Activated gamma-delta T cell (primary cell): ENCODE results near the gene TMC5.

Source experiments
- DNase-seq: peaks from one replicate; lab custom pipeline; 2025; lab: John Stamatoyannopoulos, UW

The TMC5 gene

GRCh38 chr16:19506965-19507364, 89.3 kb downstream of the TMC5 start:
- DNase-seq = no peak

GRCh38 chr16:19507867-19508266, 90.2 kb downstream of the TMC5 start:
- no peak for DNase-seq

GRCh38 chr16:19512297-19512696, 94.6 kb downstream of the TMC5 start:
- DNase-seq = no peak

DNA sequence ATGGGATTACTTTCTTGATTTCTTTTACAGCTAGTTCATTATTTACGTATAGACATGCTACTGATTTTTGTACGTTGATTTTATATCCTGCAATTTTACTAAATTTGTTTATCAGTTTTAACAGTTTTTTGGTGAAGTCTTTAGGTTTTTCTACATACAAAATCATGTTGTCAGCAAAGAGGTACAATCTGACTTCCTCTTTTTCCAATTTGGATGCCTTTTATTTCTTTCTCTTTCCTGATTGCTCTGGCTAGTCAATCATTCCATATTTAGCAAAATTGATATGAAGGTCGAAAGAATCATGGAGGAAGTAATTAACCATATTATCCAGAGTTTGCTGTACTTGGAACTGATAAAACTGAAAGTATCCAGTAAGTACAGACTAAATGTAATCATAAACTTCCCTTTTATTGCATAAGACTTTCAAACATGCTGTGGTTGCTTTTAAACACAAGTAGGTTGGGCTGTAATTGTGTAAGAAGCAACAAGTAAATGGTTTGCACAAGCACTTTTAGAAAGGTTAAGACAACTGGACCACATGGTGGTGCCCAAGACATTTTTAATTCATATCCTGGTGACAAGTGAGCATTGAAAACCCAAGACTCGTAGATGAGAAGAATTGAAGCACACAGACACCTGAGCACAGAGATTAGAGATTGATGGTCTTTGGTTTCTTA, 95.8 kb downstream of the TMC5 start:
- DNase-seq = no peak

GRCh38 chr16:19515757-19516156, 98.1 kb downstream of the TMC5 start:
- DNase-seq = no peak

- DNase-seq = no peak
Measured at GRCh38 chr16:19517424-19518089, 99.9 kb downstream of the TMC5 start.

DNA sequence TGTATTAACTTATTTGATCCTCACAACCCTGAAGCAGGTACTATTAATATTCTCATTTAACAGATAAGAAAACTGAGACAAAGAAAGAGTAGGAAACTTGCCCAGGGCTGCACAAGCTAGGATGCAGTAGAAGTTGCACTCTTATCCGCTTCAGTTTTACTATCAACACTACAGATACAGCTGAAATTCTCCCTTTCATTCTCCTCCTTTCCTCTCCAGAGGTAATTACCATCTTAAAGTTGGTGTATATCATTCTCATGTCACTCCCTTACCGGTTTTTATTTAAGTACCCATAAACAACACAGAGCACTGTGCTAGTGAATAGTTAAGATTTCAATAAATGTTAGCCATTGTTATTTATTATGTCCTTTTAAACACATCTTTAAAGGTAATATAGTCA, 100.7 kb downstream of the TMC5 start:
- DNase-seq = no peak

DNA sequence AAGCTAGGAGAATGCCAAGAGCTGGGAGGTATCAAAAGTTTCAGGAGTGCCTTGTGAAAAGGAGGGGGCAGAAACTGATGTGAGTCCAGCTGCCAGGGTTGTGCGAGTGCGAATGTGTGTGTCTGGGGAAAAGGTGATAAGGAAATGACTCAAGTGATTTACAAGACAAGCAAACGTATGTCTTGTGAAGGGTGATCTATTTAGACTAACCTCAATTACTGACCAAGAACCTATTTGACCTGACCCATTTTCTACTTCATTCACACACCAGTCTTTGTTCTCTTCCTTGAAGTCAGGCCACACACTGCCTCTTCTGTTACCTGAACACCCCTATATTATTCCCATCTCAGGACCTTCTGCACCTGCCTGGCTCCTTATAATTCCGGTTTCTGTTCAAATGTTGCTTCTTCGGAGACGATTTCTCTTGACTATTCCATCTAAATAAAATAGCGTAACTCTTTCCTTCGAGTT, 103.2 kb downstream of the TMC5 start:
- DNase-seq = no peak

DNA sequence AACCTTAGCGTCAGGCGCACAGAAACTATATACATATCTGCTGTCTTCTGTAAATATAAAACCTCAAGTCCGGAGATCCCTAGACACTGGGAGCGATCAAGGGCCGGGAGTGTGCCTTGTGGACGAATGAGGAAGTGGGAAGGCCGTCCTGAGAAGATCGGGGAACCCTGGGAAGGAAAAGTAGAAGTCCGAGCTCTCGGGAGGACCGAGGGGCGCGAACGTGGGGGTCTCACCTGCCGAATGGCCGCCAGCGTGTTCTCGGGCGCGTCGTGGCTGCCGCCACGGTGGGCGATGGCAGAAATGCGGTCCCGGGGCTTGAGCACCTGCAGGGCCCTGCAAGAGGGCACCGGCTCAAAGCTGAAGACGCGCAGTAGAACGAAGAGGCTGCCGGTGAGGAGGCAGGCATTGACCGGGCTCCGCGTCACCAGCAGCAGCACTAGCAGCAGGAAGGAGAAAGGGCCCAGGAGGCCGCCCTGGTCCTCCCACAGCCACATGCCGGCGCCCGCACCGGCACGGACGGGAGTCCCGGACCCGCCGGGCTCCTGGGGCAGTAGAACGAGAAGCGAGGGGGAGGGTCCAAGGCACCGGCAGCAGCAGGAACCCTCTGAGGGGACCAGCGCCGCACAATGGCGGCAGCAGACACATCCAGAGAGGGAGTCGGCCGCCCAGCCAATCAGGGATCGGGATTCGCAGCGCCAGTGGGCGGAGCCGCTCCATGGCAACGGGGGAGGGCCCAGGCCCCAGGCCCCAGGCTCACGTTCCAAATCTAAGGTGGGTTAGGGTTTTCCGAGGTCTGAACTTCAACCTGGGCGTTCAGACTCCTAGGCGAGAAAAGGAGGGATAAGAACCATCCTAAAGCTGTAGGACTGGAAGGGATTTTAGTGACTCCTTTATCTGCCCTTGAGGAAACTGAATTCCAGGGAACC, 104.1 kb downstream of the TMC5 start, which contains the start of gene GDE1:
Gene GDE1, minus strand, starts transcription at position 628 of the 926 bp plus-strand sequence. Its CDS starts 134 bp downstream, at position 494.
- DNase-seq = peak; percentile 83

GRCh38 chr16:19522397-19522732, 104.7 kb downstream of the TMC5 start:
- DNase-seq = no peak

DNA sequence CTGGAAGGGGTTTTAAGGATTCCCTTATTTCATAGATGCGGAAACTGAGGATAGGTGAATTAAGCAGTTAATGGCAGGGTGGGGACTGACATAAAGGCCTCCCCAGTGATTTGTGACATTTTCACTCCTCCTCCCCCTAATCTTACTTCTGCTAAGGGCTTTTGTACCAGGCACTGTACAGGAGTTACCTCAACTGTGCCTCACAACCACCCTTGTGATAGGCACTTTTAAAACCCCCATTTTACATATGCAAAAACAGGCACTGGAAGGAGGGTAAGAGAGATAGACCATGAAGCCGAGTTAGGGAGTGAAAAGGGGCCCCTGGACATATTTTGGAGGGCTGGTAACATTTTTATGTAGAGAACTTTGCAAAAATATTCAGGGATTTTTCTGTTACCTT, 105.1 kb downstream of the TMC5 start:
- DNase-seq = no peak

DNA sequence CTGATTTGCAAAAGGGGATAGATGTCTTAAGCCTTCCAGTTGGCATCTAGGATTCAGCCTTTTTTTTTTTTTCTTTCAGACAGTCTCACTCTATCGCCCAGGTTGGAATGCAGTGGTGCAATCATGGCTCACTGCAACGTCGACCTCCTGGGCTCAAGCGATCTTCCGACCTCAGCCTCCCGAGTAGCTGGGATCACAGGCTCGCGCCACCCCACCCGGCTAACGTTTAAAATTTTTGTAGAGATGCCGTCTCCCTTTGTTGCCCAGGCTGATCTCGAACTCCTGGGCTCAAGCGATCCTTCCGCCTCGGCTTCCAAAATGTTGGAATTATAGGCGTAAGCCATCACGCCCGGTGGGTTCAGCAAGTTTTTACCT, 105.5 kb downstream of the TMC5 start:
- DNase-seq = no peak

- DNase-seq = peak; percentile 85
Measured at GRCh38 chr16:19523559-19524355, 106.1 kb downstream of the TMC5 start, which contains the start of gene CCP110. CCP110 (plus strand) TSS chr16:19523942; CDS start chr16:19527882, 3,940 bp downstream.

DNA sequence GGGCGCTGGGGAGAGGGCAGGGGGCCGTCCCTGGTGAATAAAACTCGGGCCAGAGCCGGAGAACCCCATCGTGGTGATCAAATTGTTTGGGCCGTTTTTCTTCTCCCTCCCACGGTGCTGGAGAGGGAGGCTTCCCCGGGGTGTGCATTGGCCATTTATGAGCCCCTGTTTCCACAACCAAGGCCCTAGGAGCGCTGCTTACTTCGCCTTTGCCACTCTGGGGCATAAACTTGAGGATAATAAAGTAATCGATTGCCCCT, 106.6 kb downstream of the TMC5 start:
- no peak for DNase-seq

DNA sequence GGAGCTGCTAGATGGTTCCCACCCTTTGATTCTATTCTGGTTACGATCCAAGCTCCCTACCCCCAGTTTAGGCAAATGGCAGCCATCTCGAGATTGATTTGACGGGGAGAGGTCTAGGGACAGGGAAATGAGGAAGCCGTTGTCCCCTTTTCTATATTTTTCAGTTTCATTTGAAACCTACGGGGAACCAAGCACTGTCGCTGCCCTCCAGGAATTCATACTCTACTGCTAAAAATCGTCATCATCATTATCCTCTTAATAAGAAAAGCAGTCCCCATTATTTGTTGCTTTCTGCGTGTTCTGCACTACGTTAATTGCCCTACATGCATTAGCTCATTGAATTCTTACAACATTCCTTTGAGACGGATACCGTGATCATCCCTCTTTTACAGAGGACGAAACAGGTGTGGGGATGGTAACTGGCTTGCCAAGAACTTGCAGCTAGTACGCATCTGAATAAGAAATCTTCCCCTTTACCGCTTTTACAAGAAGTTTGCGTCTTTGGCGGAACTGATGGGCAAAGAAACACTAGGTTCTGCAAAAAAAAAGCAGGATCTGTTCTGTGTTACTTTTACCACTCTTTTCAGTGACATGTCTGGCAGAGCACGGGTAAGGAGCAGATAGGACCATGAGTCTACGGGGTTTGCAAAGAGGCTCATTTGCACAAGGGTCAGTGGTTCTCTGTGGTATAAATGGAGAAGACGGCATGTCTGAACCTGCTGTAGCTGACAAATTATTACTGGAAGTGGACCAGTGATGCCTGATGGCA, 107.1 kb downstream of the TMC5 start:
- DNase-seq = no peak

DNA sequence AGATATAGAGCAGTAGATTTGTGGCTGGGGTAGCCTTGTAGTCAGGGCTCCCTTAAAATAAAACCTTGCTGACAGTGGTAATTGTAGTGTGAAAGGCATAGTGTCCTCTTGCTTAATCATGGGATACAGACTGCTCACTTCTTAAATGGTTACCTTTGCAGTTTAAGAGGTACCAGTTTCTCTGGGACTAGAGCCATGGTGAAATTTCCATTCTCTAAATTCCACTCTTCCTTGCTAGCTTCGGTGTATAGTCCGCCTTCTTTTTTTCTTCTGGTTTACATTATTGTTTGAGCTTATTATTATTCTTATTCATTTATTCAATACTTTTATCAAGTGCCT, 107.7 kb downstream of the TMC5 start:
- DNase-seq = no peak

- no peak for DNase-seq
Measured at GRCh38 chr16:19527161-19527560, 109.5 kb downstream of the TMC5 start.

DNA sequence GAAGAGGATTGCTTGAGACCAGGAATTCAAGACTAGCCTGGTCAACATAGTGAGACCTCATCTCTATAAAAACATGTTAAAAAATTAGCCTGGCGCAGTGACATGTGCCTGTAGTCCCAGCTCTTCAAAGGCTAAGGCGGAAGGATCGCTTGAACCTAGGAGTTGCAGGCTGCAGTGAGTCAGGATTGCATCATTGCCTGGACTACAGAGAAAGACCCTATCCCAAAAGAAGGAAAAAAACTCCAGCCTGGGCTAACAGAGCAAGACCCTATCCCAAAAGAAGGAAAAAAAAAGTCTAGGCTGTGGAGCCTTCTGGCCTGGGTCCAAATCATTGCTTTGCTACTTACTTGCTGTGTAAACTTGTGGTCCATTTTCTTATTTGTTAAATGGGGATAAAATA, 111.0 kb downstream of the TMC5 start:
- DNase-seq = no peak

GRCh38 chr16:19532601-19533000, 114.9 kb downstream of the TMC5 start:
- no peak for DNase-seq

GRCh38 chr16:19540241-19540970, 122.7 kb downstream of the TMC5 start:
- no peak for DNase-seq
